Neuronal stem cell (in vitro differentiated cells): ENCODE results near the gene SPOP.

Experiments used
- DNase-seq: peaks from one replicate; pipeline ENCODE4 v3.0.0-alpha.2; 2013; ENCODE audit warnings: low spot score
- H2AFZ ChIP-seq: one replicate; pipeline ENCODE4 v1.6.1; 2013; ENCODE audit warnings: mild to moderate bottlenecking, low read length, inconsistent platforms
- H2AK5ac ChIP-seq: 2 replicates; pipeline ENCODE4 v1.6.1; 2013; ENCODE audit warnings: low read depth, mild to moderate bottlenecking, inconsistent platforms, low read length, moderate library complexity, mixed read lengths
- H2BK120ac ChIP-seq: 2 replicates; pipeline ENCODE4 v1.6.1; 2013; ENCODE audit warnings: low read depth, mild to moderate bottlenecking, inconsistent platforms, low read length, moderate library complexity, mixed read lengths
- H2BK12ac ChIP-seq: one replicate; pipeline ENCODE4 v1.6.1; 2013; ENCODE audit warnings: low read length, inconsistent platforms
- H2BK15ac ChIP-seq: 2 replicates; pipeline ENCODE4 v1.6.1; 2013; ENCODE audit warnings: mild to moderate bottlenecking, low read length, inconsistent platforms, mixed read lengths
- H2BK5ac ChIP-seq: one replicate; pipeline ENCODE4 v1.6.1; 2013; ENCODE audit warnings: inconsistent platforms, mild to moderate bottlenecking, low read length, moderate library complexity
- H3K14ac ChIP-seq: one replicate; pipeline ENCODE4 v1.6.1; 2013; ENCODE audit warnings: low read length, inconsistent platforms
- H3K18ac ChIP-seq: 2 replicates; pipeline ENCODE4 v1.6.1; 2013; ENCODE audit warnings: low read length, inconsistent platforms
- H3K23ac ChIP-seq: 2 replicates; pipeline ENCODE4 v1.6.1; 2013; ENCODE audit warnings: low read depth, mild to moderate bottlenecking, mixed read lengths, low read length, inconsistent platforms; ENCODE audit not compliant: poor library complexity
- H3K27ac ChIP-seq: replicated peaks from 3 replicates; pipeline ENCODE4 v1.5.1; 2013; ENCODE audit warnings: low read length, inconsistent platforms
- H3K27me3 ChIP-seq, 3 experiments: 2 replicates each; pipeline ENCODE4 v1.6.1; 2013; ENCODE audit warnings: low read length in 3 of 3, mild to moderate bottlenecking in 2 of 3, inconsistent platforms in 1 of 3, low read depth in 1 of 3, mixed read lengths in 1 of 3, moderate library complexity in 1 of 3; ENCODE audit not compliant: control insufficient read depth in 3 of 3, insufficient read depth in 3 of 3
- H3K36me3 ChIP-seq, 2 donors: replicated peaks in 1 of 2; 2 replicates each; pipeline ENCODE4 v1.6.1; 2013; ENCODE audit warnings: low read length in 2 of 2; ENCODE audit not compliant: control insufficient read depth in 2 of 2, insufficient read depth in 2 of 2
- H3K4ac ChIP-seq: 2 replicates; pipeline ENCODE4 v1.6.1; 2013; ENCODE audit warnings: inconsistent platforms, mild to moderate bottlenecking, low read length, moderate library complexity
- H3K4me1 ChIP-seq, 2 donors: 1 replicate in 1 of 2; 2 replicates in 1 of 2; pipeline ENCODE4 v1.6.1; 2013; ENCODE audit warnings: low read length in 2 of 2, low read depth in 1 of 2; ENCODE audit not compliant: control insufficient read depth in 2 of 2, insufficient read depth in 1 of 2
- H3K4me2 ChIP-seq: one replicate; pipeline ENCODE4 v1.6.1; 2013; ENCODE audit warnings: mild to moderate bottlenecking, low read length, inconsistent platforms; ENCODE audit not compliant: insufficient read depth, poor library complexity, severe bottlenecking
- H3K4me3 ChIP-seq, 2 donors: 2 replicates each; pipeline ENCODE4 v1.5.1; 2013; ENCODE audit warnings: low read length in 2 of 2, mild to moderate bottlenecking in 2 of 2, inconsistent platforms in 1 of 2, moderate library complexity in 1 of 2
- H3K79me1 ChIP-seq: one replicate; pipeline ENCODE4 v1.6.1; 2013; ENCODE audit warnings: low read depth, mild to moderate bottlenecking, inconsistent platforms, low read length, moderate library complexity
- H3K9ac ChIP-seq: one replicate; pipeline ENCODE4 v1.6.1; 2013; ENCODE audit warnings: mild to moderate bottlenecking, low read depth, low read length, inconsistent platforms; ENCODE audit not compliant: poor library complexity
- H3K9me3 ChIP-seq, 2 donors: replicated peaks in 1 of 2; 2 replicates each; pipeline versions ENCODE3 to v1.6.1; 2013; ENCODE audit warnings: low read length in 2 of 2, mild to moderate bottlenecking in 2 of 2, inconsistent platforms in 1 of 2, low read depth in 1 of 2, mixed read lengths in 1 of 2, moderate library complexity in 1 of 2; ENCODE audit not compliant: control insufficient read depth in 2 of 2, insufficient read depth in 1 of 2
- H4K8ac ChIP-seq: one replicate; pipeline ENCODE4 v1.6.1; 2013; ENCODE audit warnings: low read depth, mild to moderate bottlenecking, inconsistent platforms, low read length, moderate library complexity
- H4K91ac ChIP-seq: one replicate; pipeline ENCODE4 v1.6.1; 2013; ENCODE audit warnings: low read length, low read depth, mild to moderate bottlenecking, inconsistent platforms; ENCODE audit not compliant: poor library complexity
- WGBS, 2 donors: extraction: QIAGEN DNeasy Blood & Tissue Kit; methylation state at CpG; one replicate each; pipeline ENCODE4 v1.1.7; 2013; ENCODE audit warnings: missing lambda C conversion rate in 2 of 2, mixed read lengths in 1 of 2; ENCODE audit not compliant: insufficient read length in 2 of 2, insufficient replicate concordance in 1 of 2; ENCODE audit errors: extremely low coverage in 2 of 2; 5-methylcytosine and 5-hydroxymethylcytosine counted together

The SPOP gene

GRCh38 chr17:49580055-49580721 is 97.7 kb downstream of the SPOP start:
- no peaks in the 10 kb centered on the region for H3K36me3 ChIP-seq

GRCh38 chr17:49579522-49579921 is 98.4 kb downstream of the SPOP start:
- Histone ChIP-seq H2AFZ (no peak overlapping the region), H3K18ac (no peak overlapping the region), H3K4ac (no peak overlapping the region), H3K4me3 (no peak overlapping the region), H3K4me2 (no peak overlapping the region), H2BK120ac (no peak overlapping the region), H3K79me1 (peaks cover 1% of the 10 kb centered on the region), H3K27ac (no peak overlapping the region), H4K8ac (no peak overlapping the region), H3K14ac (no peak overlapping the region), H3K4me1 (peaks cover 6% of the 10 kb centered on the region in 2 donors), H3K36me3 (no peaks in the 10 kb centered on the region), H2BK12ac (no peak overlapping the region), H3K9me3 (peaks cover 0 to 2% of the 10 kb centered on the region in 2 donors), H2AK5ac (no peak overlapping the region), H4K91ac (no peak overlapping the region), H3K9ac (no peak overlapping the region), H2BK5ac (no peak overlapping the region), H3K27me3 (peaks cover 0 to 38% (median 4%) of the 10 kb centered on the region in 3 experiments), H2BK15ac (no peak overlapping the region), H3K23ac (no peak overlapping the region)
- WGBS, 2 donors, result no CpG with 5 or more reads among the region's 5 CpGs
- no peak for DNase-seq

More at GRCh38 chr17:49580055-49580721, 97.7 kb downstream of the SPOP start:
- Histone ChIP-seq H3K27me3 (peaks cover 0 to 31% (median 4%) of the 10 kb centered on the region in 3 experiments), H2BK5ac (no peak overlapping the region), H3K9me3 (peaks cover 0 to 2% of the 10 kb centered on the region in 2 donors), H2BK120ac (no peak overlapping the region), H3K18ac (no peak overlapping the region), H2BK12ac (no peak overlapping the region), H3K23ac (no peak overlapping the region), H3K14ac (peak overlapping the region; percentile 47), H3K9ac (no peak overlapping the region), H4K91ac (no peak overlapping the region), H3K4ac (no peak overlapping the region), H3K4me2 (no peak overlapping the region), H2BK15ac (no peak overlapping the region), H3K27ac (no peak overlapping the region), H3K79me1 (no peaks in the 10 kb centered on the region), H4K8ac (no peak overlapping the region), H3K4me3 (no peak overlapping the region), H2AK5ac (peak overlapping the region; percentile 79), H2AFZ (no peak overlapping the region), H3K4me1 (peaks cover 6% of the 10 kb centered on the region in 2 donors)
- no peak for DNase-seq
- no CpG with 5 or more reads among the region's 21 CpGs for WGBS, 2 donors

DNA sequence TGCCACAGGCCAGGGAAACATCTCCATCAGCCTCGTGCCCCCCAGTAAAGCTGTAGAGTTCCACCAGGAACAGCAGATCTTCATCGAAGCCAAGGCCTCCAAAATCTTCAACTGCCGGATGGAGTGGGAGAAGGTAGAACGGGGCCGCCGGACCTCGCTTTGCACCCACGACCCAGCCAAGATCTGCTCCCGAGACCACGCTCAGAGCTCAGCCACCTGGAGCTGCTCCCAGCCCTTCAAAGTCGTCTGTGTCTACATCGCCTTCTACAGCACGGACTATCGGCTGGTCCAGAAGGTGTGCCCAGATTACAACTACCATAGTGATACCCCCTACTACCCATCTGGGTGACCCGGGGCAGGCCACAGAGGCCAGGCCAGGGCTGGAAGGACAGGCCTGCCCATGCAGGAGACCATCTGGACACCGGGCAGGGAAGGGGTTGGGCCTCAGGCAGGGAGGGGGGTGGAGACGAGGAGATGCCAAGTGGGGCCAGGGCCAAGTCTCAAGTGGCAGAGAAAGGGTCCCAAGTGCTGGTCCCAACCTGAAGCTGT is 98.9 kb downstream of the SPOP start:
- Histone ChIP-seq H2BK15ac (no peak overlapping the region), H2BK12ac (no peak overlapping the region), H2AK5ac (peak overlapping the region; percentile 60), H2BK5ac (no peak overlapping the region), H3K4ac (no peak overlapping the region), H2AFZ (no peak overlapping the region), H3K4me1 (peaks cover 6% of the 10 kb centered on the region in 2 donors), H3K9me3 (peaks cover 0 to 2% of the 10 kb centered on the region in 2 donors), H3K36me3 (no peaks in the 10 kb centered on the region), H3K9ac (no peak overlapping the region), H3K4me2 (no peak overlapping the region), H3K79me1 (peaks cover 1% of the 10 kb centered on the region), H4K8ac (no peak overlapping the region), H2BK120ac (no peak overlapping the region), H3K23ac (peak overlapping the region; percentile 65), H3K27me3 (peaks cover 0 to 43% (median 4%) of the 10 kb centered on the region in 3 experiments), H3K14ac (no peak overlapping the region), H3K27ac (no peak overlapping the region), H3K4me3 (no peak overlapping the region), H4K91ac (no peak overlapping the region), H3K18ac (no peak overlapping the region)
- WGBS, 2 donors, result no CpG with 5 or more reads among the region's 17 CpGs
- DNase-seq, result no peak

DNA sequence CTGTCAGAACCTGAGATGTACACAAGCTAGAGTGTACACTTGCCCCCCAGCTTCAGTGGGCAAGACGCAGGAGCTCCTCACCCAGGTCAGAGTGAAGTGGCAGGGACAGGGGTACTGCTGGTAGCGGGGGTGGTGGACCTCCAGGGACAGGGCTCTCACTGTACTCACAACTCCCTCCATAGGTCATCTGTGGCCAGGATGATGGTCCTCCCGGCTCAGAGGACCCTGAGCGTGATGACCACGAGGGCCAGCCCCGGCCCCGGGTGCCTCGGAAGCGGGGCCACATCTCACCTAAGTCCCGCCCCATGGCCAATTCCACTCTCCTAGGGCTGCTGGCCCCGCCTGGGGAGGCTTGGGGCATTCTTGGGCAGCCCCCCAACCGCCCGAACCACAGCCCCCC is 99.5 kb downstream of the SPOP start:
- no peak overlapping the region for H2BK5ac ChIP-seq

More for the DNA sequence above, 99.5 kb downstream of the SPOP start:
- Histone ChIP-seq H3K4ac (no peak overlapping the region), H4K8ac (no peak overlapping the region), H3K23ac (peak overlapping the region; percentile 65), H3K9ac (no peak overlapping the region), H2BK120ac (no peak overlapping the region), H3K4me2 (no peak overlapping the region), H3K79me1 (peaks cover 1% of the 10 kb centered on the region), H3K4me3 (no peak overlapping the region), H3K9me3 (peaks cover 0 to 2% of the 10 kb centered on the region in 2 donors), H2BK15ac (no peak overlapping the region), H3K36me3 (no peaks in the 10 kb centered on the region), H3K27ac (no peak overlapping the region), H4K91ac (no peak overlapping the region), H2AK5ac (peak overlapping the region; percentile 60), H3K14ac (no peak overlapping the region), H3K27me3 (peaks cover 0 to 49% (median 4%) of the 10 kb centered on the region in 3 experiments), H2AFZ (no peak overlapping the region), H3K4me1 (peaks cover 6% of the 10 kb centered on the region in 2 donors), H2BK12ac (peak overlapping the region; percentile 73), H3K18ac (no peak overlapping the region)
- DNase-seq, result no peak
- no CpG with 5 or more reads among the region's 13 CpGs for WGBS, 2 donors
